ENCODE measurements around the gene FAAP100. TPM values are rescaled to one million over a fixed set of nuclear protein-coding genes. Genes with fewer than 3 reads are reported as not detected.
"Not testable (repeated sequence)": the region's sequence is repeated elsewhere in the genome, so short reads cannot be mapped to it uniquely, and the experiment has no call there.

Gene FAAP100
- total and polyA plus RNA-seq, 8 donors: 23.0 to 33.7 (median 28.3) TPM

GRCh38 chr17:81593105-81593871 lies 41.1 kb upstream of the FAAP100 start:
- intact Hi-C loops (cut with DNase I): no loop called here
- no peak overlapping the region for H3K27ac ChIP-seq
- H3K9me3 ChIP-seq: no peaks in the 10 kb centered on the region
- no peaks in the 10 kb centered on the region for H3K27me3 ChIP-seq
- no peak for DNase-seq
- no peaks in the 10 kb centered on the region for H3K4me1 ChIP-seq
- H3K4me3 ChIP-seq: no peak overlapping the region
- no peak for TF ChIP-seq CTCF (IDR thresholded peaks at IDR 0.05)
- peaks cover under 1 to 100% of the 10 kb centered on the region in 2 donors for H3K36me3 ChIP-seq
- ATAC-seq: no peak

- no peak for TF ChIP-seq CTCF (IDR thresholded peaks at IDR 0.05)
- intact Hi-C loops (cut with DNase I): no loop called here
- Histone ChIP-seq H3K4me3 (no peak overlapping the region), H3K9me3 (no peaks in the 10 kb centered on the region), H3K36me3 (peaks cover 4 to 100% of the 10 kb centered on the region in 2 donors), H3K27ac (no peak overlapping the region), H3K4me1 (no peaks in the 10 kb centered on the region), H3K27me3 (no peaks in the 10 kb centered on the region)
- DNase-seq (no peak), ATAC-seq (no peak)
Measured at GRCh38 chr17:81591971-81592370, 39.8 kb upstream of the FAAP100 start.

- Histone ChIP-seq H3K27ac (no peak overlapping the region), H3K36me3 (peaks cover 4 to 100% of the 10 kb centered on the region in 2 donors), H3K4me3 (no peak overlapping the region), H3K27me3 (no peaks in the 10 kb centered on the region), H3K9me3 (no peaks in the 10 kb centered on the region), H3K4me1 (no peaks in the 10 kb centered on the region)
- DNase-seq: no peak
- ATAC-seq: no peak
- no peak for TF ChIP-seq CTCF (IDR thresholded peaks at IDR 0.05)
- intact Hi-C loops (cut with DNase I): no loop called here
Measured at GRCh38 chr17:81590121-81590520, 38.0 kb upstream of the FAAP100 start.

- Histone ChIP-seq H3K27me3 (no peaks in the 10 kb centered on the region), H3K27ac (no peak overlapping the region), H3K36me3 (peaks cover 4 to 100% of the 10 kb centered on the region in 2 donors), H3K9me3 (no peaks in the 10 kb centered on the region), H3K4me1 (no peaks in the 10 kb centered on the region), H3K4me3 (no peak overlapping the region)
- no peak for ATAC-seq
- DNase-seq: no peak
- TF ChIP-seq CTCF (IDR thresholded peaks at IDR 0.05): no peak
- intact Hi-C loops (cut with DNase I): no loop called here
Measured at GRCh38 chr17:81589612-81590011, 37.5 kb upstream of the FAAP100 start.

- Histone ChIP-seq H3K27ac (no peak overlapping the region), H3K36me3 (peaks cover 4 to 100% of the 10 kb centered on the region in 2 donors), H3K27me3 (no peaks in the 10 kb centered on the region), H3K4me1 (no peaks in the 10 kb centered on the region), H3K4me3 (no peak overlapping the region), H3K9me3 (no peaks in the 10 kb centered on the region)
- no peak for TF ChIP-seq CTCF (IDR thresholded peaks at IDR 0.05)
- DNase-seq (no peak), ATAC-seq (no peak)
- intact Hi-C loops (cut with DNase I): no loop called here
Measured at GRCh38 chr17:81586096-81586495, 33.9 kb upstream of the FAAP100 start.

GRCh38 chr17:81584771-81585170 lies 32.6 kb upstream of the FAAP100 start:
- H3K4me3 ChIP-seq; H3K27ac ChIP-seq; H3K4me1 ChIP-seq; H3K27me3 ChIP-seq; ATAC-seq; H3K9me3 ChIP-seq; DNase-seq; intact Hi-C loops (cut with DNase I): not testable (repeated sequence)
- H3K36me3 ChIP-seq: peaks cover 4 to 100% of the 10 kb centered on the region in 2 donors
